ENCODE results near the gene ANKRD39. TPM values are rescaled to one million over a fixed set of nuclear protein-coding genes. Genes with fewer than 3 reads are reported as not detected.

ANKRD39 gene
- total and polyA plus RNA-seq, 2 donors from 2014 or later, result 10.8 to 19.2 TPM

DNA sequence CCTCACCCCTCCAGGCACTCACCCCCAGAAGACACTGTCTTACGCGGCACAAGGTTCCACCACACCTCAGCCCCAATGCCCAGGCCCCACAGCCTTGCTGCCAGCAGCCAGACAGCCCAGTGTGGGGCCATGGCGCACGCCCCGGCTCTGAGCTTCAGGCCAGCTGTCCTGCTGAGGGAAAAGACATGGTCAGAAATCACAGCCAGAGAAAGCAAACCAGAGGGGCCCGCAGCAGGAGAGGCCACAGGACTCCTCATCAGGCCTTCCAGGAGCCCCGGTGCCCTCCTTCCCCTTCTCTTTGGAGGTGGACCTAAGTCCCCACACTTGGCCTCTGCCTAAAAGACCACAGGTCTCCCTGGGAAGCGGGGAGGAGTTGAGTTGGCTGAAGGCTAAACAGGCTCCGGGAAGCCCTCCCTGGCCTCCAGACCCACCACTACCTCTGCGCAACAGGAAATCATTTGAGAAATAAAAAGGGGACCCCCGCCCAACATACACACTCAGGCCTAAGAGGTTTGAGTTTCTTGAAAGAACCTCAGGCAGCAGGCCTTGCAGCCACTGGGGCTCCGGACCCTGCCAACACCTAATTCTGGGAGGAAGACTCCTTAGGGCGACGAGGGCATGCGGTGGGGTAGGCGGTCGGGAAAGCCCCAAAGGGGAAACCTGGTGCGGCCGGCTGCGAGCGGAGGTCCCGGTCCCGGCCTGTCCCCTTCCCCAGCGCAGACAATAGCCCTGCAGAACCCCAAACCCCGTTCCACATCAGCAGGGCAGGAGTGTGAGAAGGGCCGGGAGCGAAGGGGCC, 10.1 kb upstream of the ANKRD39 start:
- peaks cover 4 to 18% (median 13%) of the 10 kb centered on the region in 3 donors for H3K36me3 ChIP-seq (ENCODE audit: control insufficient read depth in 2 of 3, insufficient read depth in 3 of 3, low read length in 3 of 3)
- no peak for TF ChIP-seq CTCF (IDR thresholded peaks at IDR 0.05; ENCODE audit: borderline replicate concordance, extremely low read depth, insufficient read depth)
- peaks cover 0 to 14% (median 0%) of the 10 kb centered on the region in 3 donors for H3K4me1 ChIP-seq (ENCODE audit: control insufficient read depth in 2 of 3, insufficient read depth in 2 of 3, low read depth in 1 of 3, low read length in 3 of 3)
- no peaks in the 10 kb centered on the region for H3K9me3 ChIP-seq (ENCODE audit: control insufficient read depth in 2 of 3, insufficient read depth in 1 of 3, low read length in 3 of 3)
- intact Hi-C loops (cut with DNase I), result no loop called here
- H3K27ac ChIP-seq (ENCODE audit: low read depth in 2 of 2, low read length in 2 of 2), result peak overlapping the region; percentile 90 to 92
- H3K9ac ChIP-seq (ENCODE audit: low read length in 3 of 3), result peak overlapping the region; percentile 10 to 61 (median 60)
- H3K4me3 ChIP-seq (ENCODE audit: low read length in 3 of 3), result peak overlapping the region; percentile 57 to 74 (median 65)
- H3K27me3 ChIP-seq (ENCODE audit: control insufficient read depth, insufficient read depth, low read length), result no peaks in the 10 kb centered on the region
- DNase-seq, result peak in 2 of 5 donors; percentile 44 to 77
- no peak for FAIRE-seq

- intact Hi-C loops (cut with DNase I), result no loop called here
- DNase-seq (no peak), FAIRE-seq (no peak)
- peak overlapping the region in 2 of 3 donors; percentile 2 to 61 for H3K9ac ChIP-seq (ENCODE audit: low read length in 3 of 3)
- no peaks in the 10 kb centered on the region for H3K27me3 ChIP-seq (ENCODE audit: control insufficient read depth, insufficient read depth, low read length)
- H3K4me3 ChIP-seq (ENCODE audit: low read length in 3 of 3), result peak overlapping the region; percentile 57 to 74 (median 65)
- peak overlapping the region; percentile 90 to 92 for H3K27ac ChIP-seq (ENCODE audit: low read depth in 2 of 2, low read length in 2 of 2)
- H3K36me3 ChIP-seq (ENCODE audit: control insufficient read depth in 2 of 3, insufficient read depth in 3 of 3, low read length in 3 of 3), result peaks cover 5 to 18% (median 13%) of the 10 kb centered on the region in 3 donors
- no peak for TF ChIP-seq CTCF (IDR thresholded peaks at IDR 0.05; ENCODE audit: borderline replicate concordance, extremely low read depth, insufficient read depth)
- no peaks in the 10 kb centered on the region for H3K9me3 ChIP-seq (ENCODE audit: control insufficient read depth in 2 of 3, insufficient read depth in 1 of 3, low read length in 3 of 3)
- H3K4me1 ChIP-seq (ENCODE audit: control insufficient read depth in 2 of 3, insufficient read depth in 2 of 3, low read depth in 1 of 3, low read length in 3 of 3), result peaks cover 0 to 14% (median 0%) of the 10 kb centered on the region in 3 donors
Observed at GRCh38 chr2:96866986-96867755, 9.4 kb upstream of the ANKRD39 start.

DNA sequence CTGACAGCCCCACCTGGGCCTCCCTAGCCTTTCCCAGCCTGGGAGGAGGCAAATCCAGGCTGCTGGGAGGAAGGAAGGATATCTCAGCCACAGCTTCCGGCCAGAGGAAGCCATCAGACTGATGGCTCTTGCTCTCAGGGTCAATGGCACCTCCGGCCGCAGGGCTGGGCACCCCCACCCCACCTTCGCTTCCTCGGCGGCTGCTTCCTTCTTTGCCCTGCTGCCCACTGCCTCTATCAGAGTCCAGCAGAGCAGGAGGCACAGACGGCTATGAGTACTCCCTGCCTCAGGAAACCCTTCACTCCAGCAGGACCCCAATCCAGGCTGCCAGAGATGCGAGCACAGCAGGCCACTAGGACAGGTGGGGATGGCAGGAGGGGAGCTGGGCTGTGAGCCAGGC, 8.8 kb upstream of the ANKRD39 start:
- H3K36me3 ChIP-seq (ENCODE audit: control insufficient read depth in 2 of 3, insufficient read depth in 3 of 3, low read length in 3 of 3), result peaks cover 8 to 18% (median 13%) of the 10 kb centered on the region in 3 donors
- H3K4me3 ChIP-seq (ENCODE audit: low read length in 3 of 3), result peak overlapping the region in 2 of 3 donors; percentile 34 to 74
- no peak overlapping the region for H3K9ac ChIP-seq (ENCODE audit: low read length in 3 of 3)
- no peaks in the 10 kb centered on the region for H3K27me3 ChIP-seq (ENCODE audit: control insufficient read depth, insufficient read depth, low read length)
- FAIRE-seq (no peak), DNase-seq (peak in 1 of 5 donors; percentile 74)
- H3K4me1 ChIP-seq (ENCODE audit: control insufficient read depth in 2 of 3, insufficient read depth in 2 of 3, low read depth in 1 of 3, low read length in 3 of 3), result peaks cover 0 to 14% (median 0%) of the 10 kb centered on the region in 3 donors
- no peak for TF ChIP-seq CTCF (IDR thresholded peaks at IDR 0.05; ENCODE audit: borderline replicate concordance, extremely low read depth, insufficient read depth)
- no peaks in the 10 kb centered on the region for H3K9me3 ChIP-seq (ENCODE audit: control insufficient read depth in 2 of 3, insufficient read depth in 1 of 3, low read length in 3 of 3)
- intact Hi-C loops (cut with DNase I), result no loop called here
- H3K27ac ChIP-seq (ENCODE audit: low read depth in 2 of 2, low read length in 2 of 2), result peak overlapping the region in 1 of 2 donors; percentile 28

Data from kidney (tissue), 14 donors.